ENCODE data around the gene ATP5F1E. TPM values are rescaled to one million over a fixed set of nuclear protein-coding genes. Genes with fewer than 3 reads are reported as not detected.

Gene ATP5F1E
- total RNA-seq, 1 experiment from 2014 or later: 52.7 TPM

- no peak for DNase-seq
- Histone ChIP-seq H3K23me2 (ENCODE audit: insufficient read length, low read depth, low read length, poor library complexity, severe bottlenecking) (no peaks in the 10 kb centered on the region), H2BK120ac (ENCODE audit: low read depth, low read length, poor library complexity, severe bottlenecking) (no peak overlapping the region), H3K27ac (ENCODE audit: insufficient read length, low read depth, low read length) (no peak overlapping the region), H3T11ph (ENCODE audit: low read length) (no peak overlapping the region), H2AK5ac (ENCODE audit: insufficient read length, low read length) (no peak overlapping the region), H3K79me1 (ENCODE audit: insufficient read depth, low read depth, low read length, poor library complexity, severe bottlenecking) (no peaks in the 10 kb centered on the region), H2AFZ (ENCODE audit: low read length) (no peak overlapping the region), H3K14ac (ENCODE audit: insufficient read depth, low read length) (no peak overlapping the region), H3K79me2 (ENCODE audit: insufficient read depth, low read length) (no peaks in the 10 kb centered on the region), H4K20me1 (ENCODE audit: control insufficient read depth, insufficient read depth, insufficient read length) (no peaks in the 10 kb centered on the region), H3K18ac (ENCODE audit: insufficient read length, low read depth, low read length) (no peak overlapping the region), H4K91ac (ENCODE audit: insufficient read length, low read depth, low read length) (no peak overlapping the region), H2BK5ac (ENCODE audit: insufficient read length, low read length) (no peak overlapping the region), H3K56ac (ENCODE audit: insufficient read length, low read depth, low read length) (no peak overlapping the region), H3K4ac (ENCODE audit: low read depth, low read length) (no peak overlapping the region), H3K9ac (ENCODE audit: extremely low read depth, insufficient read length, low read length) (no peak overlapping the region), H3K4me2 (ENCODE audit: insufficient read depth, insufficient read length, low read length) (no peak overlapping the region), H3K4me1 (ENCODE audit: insufficient read depth, low read length) (peaks cover 7% of the 10 kb centered on the region; the same call in 1 of the 2 replicates), H2BK15ac (ENCODE audit: low read depth, low read length) (no peak overlapping the region), H2BK20ac (ENCODE audit: low read depth, low read length, poor library complexity, severe bottlenecking) (no peak overlapping the region), H3K9me3 (ENCODE audit: control insufficient read depth, low read depth, low read length) (no peaks in the 10 kb centered on the region), H3K23ac (ENCODE audit: insufficient read length, low read depth, low read length) (no peak overlapping the region), H3K27me3 (ENCODE audit: insufficient read depth, low read length) (no peaks in the 10 kb centered on the region), H2BK12ac (ENCODE audit: insufficient read length, low read depth, low read length) (no peak overlapping the region), H4K8ac (replicated peaks; ENCODE audit: insufficient read length, low read depth, low read length) (no peak overlapping the region), H4K5ac (ENCODE audit: insufficient read length, low read depth, low read length) (no peak overlapping the region)
- no peaks in the 10 kb centered on the region; a peak in 1 of 7 replicates for H3K36me3 Mint-ChIP-seq (ENCODE audit: insufficient read depth in 1 of 3, low read depth in 3 of 3)
- no peak overlapping the region for H3K4me3 Mint-ChIP-seq
- H3K27me3 Mint-ChIP-seq (ENCODE audit: low read depth): peaks cover 37% of the 10 kb centered on the region
- H3K27ac Mint-ChIP-seq: no peak overlapping the region; a peak in 2 of 7 replicates
- H3K9me3 Mint-ChIP-seq: no peaks in the 10 kb centered on the region
- peaks cover 16 to 22% of the 10 kb centered on the region in 2 experiments; a peak in 3 of 4 replicates for H3K4me1 Mint-ChIP-seq
- no peak for TF ChIP-seq CTCF (conservative IDR thresholded peaks at IDR 0.05)
- WGBS (ENCODE audit: extremely low coverage, insufficient read length, low lambda C conversion rate): no CpG with 5 or more reads among the region's 13 CpGs
Measured at GRCh38 chr20:59013959-59014608, 18.1 kb downstream of the ATP5F1E start.
